ENCODE results near the gene ZBTB3. TPM values are rescaled to one million over a fixed set of nuclear protein-coding genes. Genes with fewer than 3 reads are reported as not detected.

Gene ZBTB3
- 82.3 to 88.1 TPM (median 88.0 TPM) in 3 replicates for total RNA-seq (2021)
- Bru-seq, nascent RNA: percentile 94 among the genes with signal in this experiment
- long read RNA-seq, experiment 1, transcript ZBTB3-201 (2 exons, 2,978 nt): major isoform, 6 of 75 reads
- long read RNA-seq, experiment 1, partial matches to known transcripts: 29 of 75 reads
- long read RNA-seq, experiment 1, other reads (novel, unspliced or antisense): 40 of 75 reads
- long read RNA-seq, experiment 2, partial matches to known transcripts: 16 of 25 reads
- long read RNA-seq, experiment 2, other reads (novel, unspliced or antisense): 9 of 25 reads
- long read RNA-seq, experiment 3, partial matches to known transcripts: 0 of 2 reads
- long read RNA-seq, experiment 3, other reads (novel, unspliced or antisense): 2 of 2 reads

- Mint-ChIP-seq H3K36me3 (peaks cover 38% of the 10 kb centered on the region), H3K4me3 (peak within 1 kb of the TSS; percentile 95), H3K4me1 (peaks cover 28% of the 10 kb centered on the region), H3K27ac (peak within 1 kb of the TSS; percentile 99), H3K9me3 (no peaks in the 10 kb centered on the region), H3K27me3 (ENCODE audit: low read depth) (no peaks in the 10 kb centered on the region; the same call in 1 of the 2 replicates)
- DNase-seq (ENCODE audit: low spot score): peak; percentile 97
- peak; percentile 91 for ATAC-seq
- ChIA-PET POLR2A (interaction anchor here (0.6 to 2.5 kb wide), 19 partner anchors 15 to 162 kb away, joined by 3 to 30 read pairs (median 8); partner anchors contain the start of genes B3GAT3, BSCL2, C11orf98 and CSKMT), CTCF (interaction anchor here (0.7 to 2.7 kb wide), 25 partner anchors 8 to 414 kb away, joined by 3 to 67 read pairs (median 4); partner anchors contain the start of genes BSCL2, GNG3, HNRNPUL2 and LBHD1)
- TF ChIP-seq FOXJ3 (CRISPR knock-in tag; IDR thresholded peaks at IDR 0.05; ENCODE audit: borderline replicate concordance) (no peak), ZBTB43 (CRISPR knock-in tag; IDR thresholded peaks at IDR 0.05) (no peak), NR1H2 (CRISPR knock-in tag; IDR thresholded peaks at IDR 0.05) (no peak), ZNF423 (CRISPR knock-in tag; IDR thresholded peaks at IDR 0.05) (no peak), PRRX2 (CRISPR knock-in tag; IDR thresholded peaks at IDR 0.05) (peak; percentile 85; the same call in 1 of the 2 replicates), ZNF671 (CRISPR knock-in tag; IDR thresholded peaks at IDR 0.05) (no peak; the same call in 1 of the 2 replicates), ZNF416 (CRISPR knock-in tag; IDR thresholded peaks at IDR 0.05) (no peak), ZNF219 (CRISPR knock-in tag; IDR thresholded peaks at IDR 0.05; ENCODE audit: borderline replicate concordance) (no peak), JUN (CRISPR knock-in tag; IDR thresholded peaks at IDR 0.05) (no peak), AR (CRISPR knock-in tag; IDR thresholded peaks at IDR 0.05) (no peak), EMX1 (CRISPR knock-in tag; IDR thresholded peaks at IDR 0.05) (no peak), USF1 (CRISPR knock-in tag; IDR thresholded peaks at IDR 0.05) (0 out of 2 replicates have a peak, but pooled peaks have one; percentile 26), SMAD4 (CRISPR knock-in tag; IDR thresholded peaks at IDR 0.05) (no peak), GTF2I (CRISPR knock-in tag; conservative IDR thresholded peaks at IDR 0.05) (no peak), SP1 (CRISPR knock-in tag; conservative IDR thresholded peaks at IDR 0.05) (peak; percentile 88), SMAD3 (CRISPR knock-in tag; IDR thresholded peaks at IDR 0.05; ENCODE audit: borderline replicate concordance) (no peak), ZNF396 (CRISPR knock-in tag; IDR thresholded peaks at IDR 0.05; ENCODE audit: borderline replicate concordance) (no peak), ZNF532 (CRISPR knock-in tag; IDR thresholded peaks at IDR 0.05; ENCODE audit: borderline replicate concordance) (no peak), KAT7 (CRISPR knock-in tag; IDR thresholded peaks at IDR 0.05; ENCODE audit: borderline replicate concordance) (no peak), CBFB (CRISPR knock-in tag; IDR thresholded peaks at IDR 0.05; ENCODE audit: low read depth) (no peak)
- TF ChIP-seq, protein P1, sequence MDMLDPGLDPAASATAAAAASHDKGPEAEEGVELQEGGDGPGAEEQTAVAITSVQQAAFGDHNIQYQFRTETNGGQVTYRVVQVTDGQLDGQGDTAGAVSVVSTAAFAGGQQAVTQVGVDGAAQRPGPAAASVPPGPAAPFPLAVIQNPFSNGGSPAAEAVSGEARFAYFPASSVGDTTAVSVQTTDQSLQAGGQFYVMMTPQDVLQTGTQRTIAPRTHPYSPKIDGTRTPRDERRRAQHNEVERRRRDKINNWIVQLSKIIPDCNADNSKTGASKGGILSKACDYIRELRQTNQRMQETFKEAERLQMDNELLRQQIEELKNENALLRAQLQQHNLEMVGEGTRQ (CRISPR knock-in tag; IDR thresholded peaks at IDR 0.05): no peak
- TF ChIP-seq, protein P2, sequence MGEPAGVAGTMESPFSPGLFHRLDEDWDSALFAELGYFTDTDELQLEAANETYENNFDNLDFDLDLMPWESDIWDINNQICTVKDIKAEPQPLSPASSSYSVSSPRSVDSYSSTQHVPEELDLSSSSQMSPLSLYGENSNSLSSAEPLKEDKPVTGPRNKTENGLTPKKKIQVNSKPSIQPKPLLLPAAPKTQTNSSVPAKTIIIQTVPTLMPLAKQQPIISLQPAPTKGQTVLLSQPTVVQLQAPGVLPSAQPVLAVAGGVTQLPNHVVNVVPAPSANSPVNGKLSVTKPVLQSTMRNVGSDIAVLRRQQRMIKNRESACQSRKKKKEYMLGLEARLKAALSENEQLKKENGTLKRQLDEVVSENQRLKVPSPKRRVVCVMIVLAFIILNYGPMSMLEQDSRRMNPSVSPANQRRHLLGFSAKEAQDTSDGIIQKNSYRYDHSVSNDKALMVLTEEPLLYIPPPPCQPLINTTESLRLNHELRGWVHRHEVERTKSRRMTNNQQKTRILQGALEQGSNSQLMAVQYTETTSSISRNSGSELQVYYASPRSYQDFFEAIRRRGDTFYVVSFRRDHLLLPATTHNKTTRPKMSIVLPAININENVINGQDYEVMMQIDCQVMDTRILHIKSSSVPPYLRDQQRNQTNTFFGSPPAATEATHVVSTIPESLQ (CRISPR knock-in tag; IDR thresholded peaks at IDR 0.05): no peak
Observed at GRCh38 chr11:62753736-62754603, at the start of gene ZBTB3. ZBTB3 (minus strand) TSS chr11:62754160; CDS start chr11:62753664, 496 bp downstream.

Data from WTC11 (cell line).